Large intestine (tissue), 3 donors: ENCODE data around the gene PRUNE2. TPM values are rescaled to one million over a fixed set of nuclear protein-coding genes. Genes with fewer than 3 reads are reported as not detected.

Source experiments
- DNase-seq, 2 donors: peaks; one replicate each; pipeline versions ENCODE4 v3.0.0 to v3.0.0-alpha.2; 2013
- H3K27ac ChIP-seq: one replicate; pipeline ENCODE4 v1.5.1; 2013; ENCODE audit warnings: low read length
- H3K27me3 ChIP-seq: 2 replicates; pipeline ENCODE4 v1.6.1; 2013; ENCODE audit warnings: low read length; ENCODE audit not compliant: control insufficient read depth, insufficient read depth
- H3K36me3 ChIP-seq: 2 replicates; pipeline ENCODE4 v1.6.1; 2013; ENCODE audit warnings: low read length; ENCODE audit not compliant: control insufficient read depth, insufficient read depth
- H3K4me1 ChIP-seq: one replicate; pipeline ENCODE4 v1.6.1; 2013; ENCODE audit warnings: low read length; ENCODE audit not compliant: control insufficient read depth, insufficient read depth
- H3K4me3 ChIP-seq: one replicate; pipeline ENCODE4 v1.5.1; 2013; ENCODE audit warnings: low read length
- H3K9me3 ChIP-seq: one replicate; pipeline ENCODE4 v1.6.1; 2013; ENCODE audit warnings: mild to moderate bottlenecking, low read depth, low read length, moderate library complexity; ENCODE audit not compliant: control insufficient read depth
- WGBS: methylation state at CpG from one replicate; pipeline ENCODE4 v1.1.5; 2013; ENCODE audit warnings: low lambda C conversion rate; ENCODE audit not compliant: insufficient coverage; 5-methylcytosine and 5-hydroxymethylcytosine counted together
- polyA plus RNA-seq: library from polyadenylated mRNA; unstranded; fragments of 120-200 nt; gene quantifications from one replicate; pipeline ENCODE4 v1.2.1, GENCODE V29; 2013

Gene PRUNE2
- polyA plus RNA-seq, 1 donor, result 68.1 TPM

DNA sequence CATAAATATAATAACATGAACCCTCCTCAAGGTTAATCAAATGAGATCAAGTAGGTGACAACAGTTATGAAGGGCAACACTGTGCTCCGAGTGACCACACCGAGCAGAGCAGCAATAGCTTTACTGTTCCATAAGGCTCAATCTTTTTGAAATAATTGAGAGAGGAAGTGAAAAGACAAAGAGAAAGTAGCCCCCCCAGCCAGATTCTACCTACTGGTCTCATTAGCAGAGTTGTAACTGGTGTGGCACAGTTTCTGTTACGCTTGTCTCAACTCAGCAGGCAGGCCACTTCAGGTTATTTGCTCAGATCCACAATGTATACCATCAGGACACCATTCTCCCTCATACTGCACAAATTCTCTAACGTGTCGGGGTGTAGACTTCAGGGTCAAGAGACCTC is 14.0 kb downstream of the PRUNE2 start:
- Histone ChIP-seq H3K4me1 (peaks cover 10% of the 10 kb centered on the region), H3K27ac (no peak overlapping the region), H3K27me3 (peaks cover 6% of the 10 kb centered on the region), H3K36me3 (no peaks in the 10 kb centered on the region), H3K9me3 (no peaks in the 10 kb centered on the region), H3K4me3 (no peak overlapping the region)
- no peak for DNase-seq
- WGBS, result no CpG with 5 or more reads among the region's 5 CpGs

DNA sequence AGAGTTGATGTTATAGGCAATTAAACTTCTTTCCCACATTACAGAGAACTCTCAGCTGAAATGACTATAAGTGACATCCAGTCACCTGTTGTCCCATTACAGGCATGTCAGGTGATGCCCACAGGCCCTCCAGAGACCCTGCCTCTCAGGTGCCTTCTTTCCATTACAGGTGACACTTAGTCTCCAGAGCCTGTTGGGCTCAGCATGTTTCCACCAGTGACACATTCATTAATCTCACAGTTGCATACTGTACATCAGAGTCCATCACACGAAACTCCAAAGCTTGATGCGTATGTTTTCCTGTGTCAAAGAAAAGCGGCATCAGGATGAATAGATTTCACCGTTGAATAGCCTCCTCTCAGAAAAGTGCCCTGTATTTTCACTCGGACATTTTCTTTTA is 14.6 kb downstream of the PRUNE2 start:
- H3K4me1 ChIP-seq, result peaks cover 5% of the 10 kb centered on the region
- H3K36me3 ChIP-seq, result no peaks in the 10 kb centered on the region
- peaks cover 6% of the 10 kb centered on the region for H3K27me3 ChIP-seq
- H3K27ac ChIP-seq, result no peak overlapping the region
- no CpG with 5 or more reads among the region's 5 CpGs for WGBS
- no peak overlapping the region for H3K4me3 ChIP-seq
- H3K9me3 ChIP-seq, result no peaks in the 10 kb centered on the region
- no peak for DNase-seq

GRCh38 chr9:76887951-76888350 is 18.0 kb downstream of the PRUNE2 start:
- WGBS, result 92% methylated on average over 2 of the region's 7 CpGs
- H3K36me3 ChIP-seq, result no peaks in the 10 kb centered on the region
- peak overlapping the region; percentile 11 for H3K4me3 ChIP-seq
- H3K9me3 ChIP-seq, result no peaks in the 10 kb centered on the region
- no peak for DNase-seq
- peaks cover 6% of the 10 kb centered on the region for H3K27me3 ChIP-seq
- peaks cover 3% of the 10 kb centered on the region for H3K4me1 ChIP-seq
- peak overlapping the region; percentile 53 for H3K27ac ChIP-seq

DNA sequence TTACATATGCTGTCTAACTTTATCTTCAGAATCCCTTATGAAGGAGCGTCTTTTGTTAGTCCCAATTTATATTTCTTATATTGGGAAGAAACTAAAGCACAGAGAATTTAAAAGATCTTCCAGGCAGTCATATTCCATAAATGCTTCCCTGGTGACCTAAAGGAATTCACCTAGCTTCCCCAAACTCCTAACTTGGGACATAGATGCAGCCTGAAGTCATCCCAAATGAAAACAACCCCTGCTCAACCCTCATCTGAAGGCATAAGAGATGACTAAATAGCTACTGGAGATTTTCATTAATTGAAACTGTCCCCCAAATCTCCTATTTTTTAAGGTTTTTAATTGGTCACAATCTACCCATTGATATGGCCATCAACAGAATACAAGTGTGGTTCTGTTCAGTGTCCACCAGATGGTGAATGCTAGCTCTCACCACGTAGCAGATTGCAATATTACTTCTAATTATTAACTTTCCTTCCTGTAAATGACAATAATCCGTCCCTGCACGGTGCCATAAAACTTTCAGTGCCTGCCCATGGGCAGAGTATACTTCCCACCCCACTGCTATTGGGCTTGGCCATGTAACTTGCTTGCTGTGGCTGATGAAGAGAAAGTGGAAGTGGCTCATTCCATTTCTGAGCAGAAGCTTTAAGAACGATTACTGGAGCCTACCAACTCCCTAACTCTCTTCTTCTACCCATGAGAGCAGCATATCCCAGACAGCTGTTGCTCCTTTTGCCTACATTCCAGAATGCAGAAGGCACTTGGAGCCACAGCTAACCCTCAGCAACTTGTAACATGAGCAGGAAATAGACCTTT is 18.7 kb downstream of the PRUNE2 start:
- Histone ChIP-seq H3K27me3 (peaks cover 6% of the 10 kb centered on the region), H3K27ac (peak overlapping the region; percentile 53), H3K36me3 (no peaks in the 10 kb centered on the region), H3K9me3 (no peaks in the 10 kb centered on the region), H3K4me1 (peaks cover 3% of the 10 kb centered on the region), H3K4me3 (peak overlapping the region; percentile 11)
- no CpG with 5 or more reads among the region's 5 CpGs for WGBS
- DNase-seq, result peak; percentile 85 to 92

- Histone ChIP-seq H3K36me3 (no peaks in the 10 kb centered on the region), H3K9me3 (no peaks in the 10 kb centered on the region), H3K4me3 (no peak overlapping the region), H3K4me1 (peaks cover 3% of the 10 kb centered on the region), H3K27me3 (peaks cover 6% of the 10 kb centered on the region), H3K27ac (no peak overlapping the region)
- DNase-seq, result no peak
- 100% methylated on average over 1 of the region's 3 CpGs for WGBS
Observed at GRCh38 chr9:76886318-76886717, 19.6 kb downstream of the PRUNE2 start.

- H3K27me3 ChIP-seq, result peaks cover 1% of the 10 kb centered on the region
- no peak overlapping the region for H3K4me3 ChIP-seq
- H3K36me3 ChIP-seq, result no peaks in the 10 kb centered on the region
- DNase-seq, result no peak
- no CpG with 5 or more reads among the region's 1 CpG for WGBS
- H3K4me1 ChIP-seq, result peaks cover 3% of the 10 kb centered on the region
- no peaks in the 10 kb centered on the region for H3K9me3 ChIP-seq
- H3K27ac ChIP-seq, result no peak overlapping the region
Observed at GRCh38 chr9:76884823-76885222, 21.1 kb downstream of the PRUNE2 start.

DNA sequence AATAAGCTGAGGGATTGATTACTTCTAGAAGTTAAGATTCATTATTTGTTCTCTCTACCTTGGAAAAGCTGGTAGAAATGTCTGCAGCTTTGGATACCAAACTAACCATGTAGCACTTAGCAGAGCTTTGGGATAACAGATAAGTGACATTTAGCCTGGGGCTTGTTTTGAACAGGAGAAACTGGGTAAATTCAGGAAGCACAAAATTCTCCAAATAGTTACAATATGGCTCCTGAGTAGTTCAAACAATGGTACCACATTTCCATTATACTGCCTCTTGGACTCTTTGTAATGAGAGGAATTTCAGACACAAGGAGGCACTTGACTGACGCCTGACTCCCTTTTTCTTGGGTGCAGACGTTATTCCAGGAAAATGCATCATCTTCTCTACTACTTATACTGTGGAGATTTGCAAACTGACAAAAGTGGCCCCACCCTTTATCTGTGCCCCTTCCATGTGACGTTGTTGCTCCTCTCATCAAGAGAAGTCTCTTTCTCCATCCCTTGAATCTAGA is 22.5 kb downstream of the PRUNE2 start:
- no CpG with 5 or more reads among the region's 3 CpGs for WGBS
- Histone ChIP-seq H3K36me3 (no peaks in the 10 kb centered on the region), H3K4me1 (peaks cover 3% of the 10 kb centered on the region), H3K27me3 (no peaks in the 10 kb centered on the region), H3K4me3 (no peak overlapping the region), H3K27ac (no peak overlapping the region), H3K9me3 (no peaks in the 10 kb centered on the region)
- DNase-seq, result no peak

DNA sequence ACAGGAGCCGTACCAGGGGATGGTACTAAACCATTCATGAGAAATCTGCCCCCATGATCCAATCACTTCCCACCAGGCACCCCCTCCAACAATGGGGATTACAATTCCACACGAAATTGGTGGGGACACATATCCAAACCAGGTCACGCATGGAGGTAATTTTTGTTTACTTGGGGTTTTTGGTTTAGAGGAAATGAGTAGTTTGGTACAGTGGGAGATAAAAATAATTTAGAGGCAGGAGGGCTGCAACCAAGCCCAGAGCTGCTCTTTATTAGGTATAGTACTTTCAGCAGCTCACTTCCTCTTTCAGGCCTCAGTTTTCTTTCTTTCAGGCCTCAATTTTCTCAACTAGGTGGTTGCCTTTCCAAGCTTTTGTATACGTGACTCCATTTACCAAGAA is 23.2 kb downstream of the PRUNE2 start:
- WGBS, result 100% methylated on average over 2 of the region's 4 CpGs

GRCh38 chr9:76880210-76880609 is 25.7 kb downstream of the PRUNE2 start:
- DNase-seq, result no peak
- Histone ChIP-seq H3K4me1 (no peaks in the 10 kb centered on the region), H3K27ac (no peak overlapping the region), H3K27me3 (no peaks in the 10 kb centered on the region), H3K9me3 (no peaks in the 10 kb centered on the region), H3K4me3 (no peak overlapping the region), H3K36me3 (no peaks in the 10 kb centered on the region)
- 88% methylated on average over 1 of the region's 2 CpGs for WGBS

More for the DNA sequence above, 23.2 kb downstream of the PRUNE2 start:
- H3K27me3 ChIP-seq, result no peaks in the 10 kb centered on the region
- no peaks in the 10 kb centered on the region for H3K9me3 ChIP-seq
- H3K4me1 ChIP-seq, result peaks cover 3% of the 10 kb centered on the region
- no peak overlapping the region for H3K27ac ChIP-seq
- H3K4me3 ChIP-seq, result no peak overlapping the region
- no peaks in the 10 kb centered on the region for H3K36me3 ChIP-seq
- DNase-seq, result no peak

GRCh38 chr9:76878933-76879332 is 27.0 kb downstream of the PRUNE2 start:
- no peak overlapping the region for H3K27ac ChIP-seq

GRCh38 chr9:76877961-76878360 is 28.0 kb downstream of the PRUNE2 start:
- no peak for DNase-seq
- Histone ChIP-seq H3K9me3 (no peaks in the 10 kb centered on the region), H3K27me3 (peaks cover 7% of the 10 kb centered on the region), H3K4me1 (no peaks in the 10 kb centered on the region), H3K36me3 (no peaks in the 10 kb centered on the region), H3K27ac (no peak overlapping the region), H3K4me3 (no peak overlapping the region)

More at GRCh38 chr9:76878933-76879332, 27.0 kb downstream of the PRUNE2 start:
- Histone ChIP-seq H3K4me1 (no peaks in the 10 kb centered on the region), H3K36me3 (no peaks in the 10 kb centered on the region), H3K27me3 (peaks cover 2% of the 10 kb centered on the region), H3K4me3 (no peak overlapping the region), H3K9me3 (no peaks in the 10 kb centered on the region)
- no peak for DNase-seq
- WGBS, result no CpG with 5 or more reads among the region's 3 CpGs
